Dermis blood vessel endothelial cell (primary cell): ENCODE measurements around the gene PDE4A. TPM values are rescaled to one million over a fixed set of nuclear protein-coding genes. Genes with fewer than 3 reads are reported as not detected.
"Not testable (repeated sequence)": the region's sequence is repeated elsewhere in the genome, so short reads cannot be mapped to it uniquely, and the experiment has no call there.

Experiments used
- DNase-seq: peaks from one replicate; pipeline ENCODE4 v3.0.0; 2010
- total RNA-seq: library from RNA; depleted of rRNA; stranded (reverse); fragments of >200 nt; gene quantifications from 2 replicates; pipeline ENCODE4 v1.2.3, GENCODE V29; 2014

The PDE4A gene
- total RNA-seq, 1 donor from 2014 or later, result 2.2 TPM

GRCh38 chr19:10404888-10405820 is 15.2 kb upstream of the PDE4A start:
- no peak for DNase-seq

DNA sequence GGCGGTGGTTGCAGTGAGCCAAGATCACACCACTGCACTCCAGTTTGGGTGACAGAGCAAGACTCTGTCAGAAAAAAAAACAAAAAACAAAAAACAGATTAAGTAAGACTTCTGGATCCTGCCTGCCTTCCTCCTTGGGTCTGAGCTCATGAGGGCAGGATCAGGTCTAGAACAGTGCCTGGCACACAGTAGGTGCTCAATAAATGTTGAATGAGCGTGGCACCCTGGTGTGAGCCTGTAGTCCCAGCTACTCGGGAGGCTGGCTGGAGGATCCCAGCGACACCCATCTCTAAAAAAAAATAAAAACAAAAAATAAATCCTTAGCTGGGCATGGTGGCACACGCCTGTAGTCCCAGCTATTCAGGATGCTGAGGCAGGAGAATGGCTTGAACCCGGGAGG is 14.1 kb upstream of the PDE4A start:
- no peak for DNase-seq

- no peak for DNase-seq
Observed at GRCh38 chr19:10407096-10407495, 13.2 kb upstream of the PDE4A start.

DNA sequence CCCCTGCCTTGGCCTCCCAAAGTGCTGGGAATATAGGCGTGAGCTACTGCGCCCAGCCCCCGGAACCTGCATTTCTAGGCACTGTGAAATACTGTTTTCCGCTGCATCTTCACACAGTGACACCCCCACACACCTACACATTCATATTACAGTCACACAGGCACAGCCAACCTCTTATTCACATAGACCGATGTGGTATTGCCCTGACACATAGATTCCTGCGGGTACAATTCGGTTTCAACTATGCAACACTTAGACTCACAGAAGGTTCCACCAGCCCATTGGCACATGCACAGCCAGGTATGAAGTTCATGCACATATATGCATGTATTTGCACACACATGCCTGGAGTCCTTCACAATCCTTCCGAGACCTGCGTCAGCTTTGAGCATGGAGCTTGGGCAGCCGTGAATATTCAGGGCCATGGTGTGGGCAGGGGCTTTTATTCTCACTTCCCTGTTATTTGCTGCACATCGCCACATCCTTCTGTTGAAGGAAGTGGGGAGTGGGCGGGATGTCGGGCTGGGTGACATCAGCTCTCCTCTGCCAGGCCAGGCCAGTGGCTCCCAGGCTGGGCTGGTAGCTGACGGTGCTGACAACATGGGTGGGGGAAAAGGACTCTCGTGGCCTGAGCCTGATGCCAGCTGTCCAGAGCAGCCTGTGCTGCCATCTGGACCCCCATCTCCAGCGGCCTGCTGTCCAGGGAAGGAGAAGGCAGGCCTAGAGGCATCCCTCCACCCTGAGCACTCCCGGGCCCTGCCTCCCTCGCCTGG is 11.6 kb upstream of the PDE4A start:
- no peak for DNase-seq

GRCh38 chr19:10411224-10411623 is 9.1 kb upstream of the PDE4A start:
- not testable (repeated sequence) for DNase-seq

DNA sequence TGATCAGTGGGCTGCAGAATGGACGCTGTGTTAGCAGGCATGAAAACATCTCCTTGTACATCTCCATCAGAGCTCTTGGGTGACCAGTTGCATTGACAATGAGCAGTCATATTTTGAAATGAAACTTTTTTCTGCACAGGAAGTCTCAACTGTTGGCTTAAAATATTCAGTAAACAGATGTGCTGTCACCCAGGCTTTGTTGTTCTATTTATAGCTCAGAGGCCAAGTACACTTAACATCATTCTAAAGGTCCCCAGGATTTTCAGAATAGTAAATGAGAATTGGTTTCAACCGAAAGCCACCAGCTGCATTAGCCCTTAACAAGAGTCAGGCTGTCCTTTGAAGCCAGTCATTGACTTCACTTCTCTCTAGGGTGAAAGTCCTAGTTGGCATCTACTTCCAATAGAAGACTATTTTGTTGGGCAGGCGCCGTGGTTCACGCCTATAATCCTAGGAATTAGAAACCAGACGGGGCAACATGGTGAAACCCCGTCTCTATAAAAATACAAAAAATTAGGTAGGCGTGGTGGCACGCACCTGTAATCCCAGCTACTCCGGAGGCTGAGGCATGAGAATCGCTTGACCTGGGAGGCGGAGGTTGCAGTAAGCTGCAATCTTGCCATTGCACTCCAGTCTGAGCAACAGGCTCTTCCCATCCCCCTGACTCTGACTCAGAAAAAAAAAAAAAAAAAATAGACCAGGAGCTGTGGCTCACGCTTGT is 7.9 kb upstream of the PDE4A start:
- DNase-seq, result no peak

GRCh38 chr19:10416083-10416379 is 4.3 kb upstream of the PDE4A start:
- DNase-seq, result no peak

GRCh38 chr19:10416380-10417257 is 3.7 kb upstream of the PDE4A start:
- DNase-seq, result peak; percentile 87

DNA sequence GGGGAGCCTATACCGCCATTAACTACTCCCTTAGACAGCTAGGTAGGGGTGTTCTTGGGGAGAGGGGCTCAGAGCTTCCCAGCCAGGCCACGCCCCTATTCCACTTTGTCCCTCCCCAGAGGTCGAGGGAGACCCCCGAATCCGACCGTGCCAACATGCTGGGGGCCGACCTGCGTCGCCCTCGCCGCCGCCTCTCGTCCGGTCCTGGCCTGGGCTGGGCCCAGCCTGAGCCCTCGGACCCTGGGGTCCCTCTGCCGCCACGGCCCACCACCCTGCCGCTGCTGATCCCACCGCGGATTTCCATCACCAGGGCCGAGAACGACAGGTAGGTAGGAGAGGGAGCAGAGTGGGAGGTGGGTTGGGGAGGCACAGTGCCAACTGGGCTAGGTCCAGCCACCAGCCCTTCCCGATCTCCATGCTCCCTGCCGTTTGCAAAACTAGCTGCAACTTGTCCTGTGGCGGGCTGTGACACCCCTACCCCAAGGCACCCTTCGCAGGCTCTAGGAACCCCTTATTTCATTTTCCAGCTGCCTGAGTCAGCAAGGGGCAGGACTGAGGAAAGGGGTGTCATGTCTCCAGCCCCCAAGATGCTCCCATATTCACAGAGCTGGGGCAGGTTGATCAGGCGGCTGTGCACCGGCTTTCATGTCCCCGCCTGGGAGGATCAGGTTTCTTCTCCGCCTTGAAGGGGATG is 2.6 kb upstream of the PDE4A start:
- no peak for DNase-seq

DNA sequence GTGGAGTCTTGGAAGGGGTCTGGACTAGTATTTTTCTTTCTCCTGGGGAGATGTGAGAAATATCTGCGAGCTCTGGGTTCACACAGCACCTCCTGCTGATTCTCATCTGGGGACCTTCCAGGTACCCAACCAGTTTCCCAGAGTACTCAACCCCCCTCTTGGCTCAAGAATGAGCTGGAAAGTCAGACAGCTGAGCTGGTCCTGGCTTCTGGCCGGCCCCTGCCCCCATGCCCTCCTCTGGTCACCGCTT is 2.2 kb upstream of the PDE4A start:
- no peak for DNase-seq

DNA sequence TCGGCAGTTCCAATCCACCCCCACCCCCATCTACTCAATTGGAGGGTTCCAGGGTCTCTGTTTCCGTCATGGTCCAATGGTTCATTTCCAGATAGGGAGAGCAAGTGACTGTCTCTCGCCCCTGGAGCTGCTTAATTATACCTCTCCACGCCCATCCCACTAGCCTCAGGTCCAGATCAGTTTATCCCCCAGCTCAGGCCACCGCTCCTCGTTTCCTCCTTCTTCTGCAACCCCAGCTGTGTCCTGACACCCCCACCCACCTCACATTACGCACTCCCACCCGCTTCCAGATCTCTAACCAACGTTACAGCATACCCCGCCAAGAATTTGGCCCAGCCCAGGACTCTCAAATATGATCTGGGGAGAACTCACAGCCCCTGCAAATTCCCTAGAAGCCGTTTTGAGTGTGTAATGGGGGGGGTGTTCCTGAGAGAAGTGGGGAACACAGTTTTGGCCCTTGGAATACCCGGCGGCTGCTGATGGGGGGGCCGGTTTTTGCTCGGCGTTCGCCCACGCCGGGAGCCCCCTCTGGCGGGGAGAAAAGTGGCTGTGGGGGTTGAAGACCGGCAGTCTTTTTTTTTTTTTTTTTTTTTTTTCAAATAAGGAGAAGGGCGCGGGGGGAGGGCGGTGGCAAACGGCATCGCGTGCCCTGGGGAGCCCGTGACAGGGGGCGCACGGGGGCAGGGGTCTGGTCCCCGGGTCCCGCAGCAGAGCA is 1.7 kb upstream of the PDE4A start:
- no peak for DNase-seq

GRCh38 chr19:10419200-10419645 is 1.1 kb upstream of the PDE4A start:
- no peak for DNase-seq

- peak; percentile 39 for DNase-seq
Observed at GRCh38 chr19:10419646-10420443, 493 bp upstream of the PDE4A start.

DNA sequence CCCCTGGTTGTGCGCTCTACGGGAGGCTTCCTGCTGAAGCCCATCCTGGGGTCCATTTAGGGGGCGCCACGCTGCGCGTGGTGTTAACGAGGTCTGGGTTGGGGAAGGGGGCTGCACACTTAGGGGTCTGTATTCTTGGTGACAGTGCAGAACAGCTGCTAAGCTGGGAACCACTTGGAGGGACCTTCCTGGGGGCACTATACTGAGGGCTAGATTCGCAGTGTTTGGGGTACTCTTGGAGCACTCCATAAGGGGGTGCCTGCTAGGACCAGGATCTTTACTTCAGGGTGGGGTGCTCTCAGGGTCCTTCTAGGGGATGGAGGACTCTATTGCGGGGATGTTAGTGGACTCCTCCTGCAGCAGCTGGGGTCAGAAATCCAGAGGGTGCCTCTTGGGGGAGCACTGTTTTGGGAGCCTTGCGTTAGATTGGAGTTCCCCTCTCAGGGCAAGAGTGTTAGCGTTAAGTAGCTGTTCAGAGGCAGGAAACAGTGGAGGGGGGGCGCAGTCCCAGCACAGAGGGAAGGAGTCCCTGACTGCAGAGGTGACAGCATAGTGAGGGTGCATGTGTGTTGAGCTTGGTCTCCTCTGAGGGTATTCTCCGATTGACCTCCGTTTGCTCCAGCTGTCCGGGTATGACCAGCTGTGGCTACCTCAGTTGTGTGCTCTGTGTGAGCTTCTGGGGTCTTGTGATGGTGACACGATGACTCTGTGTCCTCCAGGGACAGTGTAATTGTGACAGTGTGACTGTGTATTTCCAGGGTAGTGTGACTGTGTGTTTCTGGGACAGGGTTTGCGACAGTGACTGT is 1.1 kb downstream of the PDE4A start:
- no peak for DNase-seq

DNA sequence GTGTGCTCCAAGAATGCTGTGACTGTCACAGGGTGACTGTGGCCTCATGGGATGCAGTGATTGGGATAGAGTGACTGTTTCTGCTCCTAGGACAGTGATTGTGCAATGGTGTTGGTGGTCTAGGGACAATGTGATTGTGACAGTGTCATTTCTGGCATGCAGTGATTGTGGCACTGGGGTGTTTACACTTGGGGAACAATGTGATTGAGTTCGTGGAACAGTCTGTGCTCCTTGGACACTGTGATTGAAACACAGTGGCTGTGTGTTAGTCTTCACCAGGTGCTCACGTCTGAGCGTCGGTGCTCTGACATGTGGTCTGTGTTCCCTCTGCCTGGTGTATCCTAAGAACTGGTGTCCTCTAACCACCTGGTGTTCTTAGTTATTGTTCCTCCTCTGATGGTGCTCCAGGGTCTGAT is 1.7 kb downstream of the PDE4A start:
- DNase-seq, result no peak

DNA sequence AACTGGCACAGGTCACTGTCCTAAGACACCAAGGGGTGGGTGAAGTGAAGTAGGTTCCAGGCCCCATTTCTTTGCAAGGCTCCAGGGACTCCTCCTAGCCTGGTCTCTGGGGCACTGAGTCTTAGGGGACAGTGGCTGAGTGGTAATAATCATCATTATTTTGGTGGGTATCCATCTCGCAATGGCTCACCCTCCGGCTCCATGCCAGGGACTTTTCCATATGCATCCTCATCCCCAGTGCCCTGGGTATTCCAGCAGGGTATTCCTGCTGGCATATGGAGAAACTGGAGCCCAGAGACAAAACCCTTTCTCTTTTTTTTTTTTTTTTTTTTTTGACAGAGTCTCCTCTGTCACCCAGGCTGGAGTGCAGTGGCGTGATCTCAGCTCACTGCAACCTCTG is 2.5 kb downstream of the PDE4A start:
- DNase-seq, result no peak

GRCh38 chr19:10424011-10424637 is 3.8 kb downstream of the PDE4A start:
- peak; percentile 87 for DNase-seq

- no peak for DNase-seq
Observed at GRCh38 chr19:10427169-10427568, 6.8 kb downstream of the PDE4A start.

- DNase-seq, result no peak
Observed at GRCh38 chr19:10428996-10429381, 8.7 kb downstream of the PDE4A start.
